ENCODE results near the gene KLHL13. TPM values are rescaled to one million over a fixed set of nuclear protein-coding genes. Genes with fewer than 3 reads are reported as not detected.
A peak's percentile ranks its signal among the peaks of the same experiment; 100 is the strongest.

The KLHL13 gene
- polyA plus RNA-seq, 1 donor (not counting 4 experiments of a cell fraction or from before 2014, with no cell fraction given), result 4.9 TPM

GRCh38 chrX:117996408-117996807, 120.2 kb downstream of the KLHL13 start:
- Histone ChIP-seq H3K27me3 (ENCODE audit: control insufficient read depth, extremely low read depth, insufficient read depth, low read length) (no peaks in the 10 kb centered on the region), H3K4me1 (ENCODE audit: control insufficient read depth, extremely low read depth, insufficient read depth, low read length) (peaks cover 28% of the 10 kb centered on the region), H3K9me3 (ENCODE audit: control insufficient read depth, low read depth, low read length) (no peaks in the 10 kb centered on the region), H3K4me3 (ENCODE audit: control insufficient read depth in 2 of 3, extremely low read depth in 1 of 3, insufficient read depth in 2 of 3, low read depth in 1 of 3, low read length in 3 of 3) (peak overlapping the region in 2 of 3 experiments; percentile 27 to 48), H3K27ac (ENCODE audit: control insufficient read depth, insufficient read depth, low read length) (peak overlapping the region; percentile 43), H3K9ac (ENCODE audit: control insufficient read depth, extremely low read depth, insufficient read depth, low read length) (no peak overlapping the region), H4K20me1 (ENCODE audit: control insufficient read depth, extremely low read depth, insufficient read depth, low read length) (no peaks in the 10 kb centered on the region), H2AFZ (ENCODE audit: control insufficient read depth, low read length) (no peak overlapping the region), H3K4me2 (ENCODE audit: control insufficient read depth, extremely low read depth, insufficient read depth, low read depth, low read length) (peak overlapping the region; percentile 60), H3K79me2 (ENCODE audit: control insufficient read depth, insufficient read depth, low read length) (no peaks in the 10 kb centered on the region), H3K9me1 (ENCODE audit: control insufficient read depth, extremely low read depth, insufficient read depth, low read length) (no peaks in the 10 kb centered on the region), H3K36me3 (ENCODE audit: control insufficient read depth in 2 of 2, extremely low read depth in 1 of 2, insufficient read depth in 2 of 2, low read length in 2 of 2) (no peaks in the 10 kb centered on the region)
- dilution Hi-C loops (cut with MboI; ENCODE audit: extremely low pct_ligation_motif_present, low sequenced_read_pairs), result no loop called here
- TF ChIP-seq EZH2 (IDR thresholded peaks at IDR 0.05; ENCODE audit: low read length), result no peak
- TF ChIP-seq CTCF (optimal IDR thresholded peaks at IDR 0.05 in 1 of 3, IDR thresholded peaks at IDR 0.05 in 1 of 3, conservative IDR thresholded peaks at IDR 0.05 in 1 of 3; ENCODE audit: extremely low read depth in 1 of 3, insufficient read depth in 2 of 3, low read length in 3 of 3), result no peak
- peak; percentile 21 for DNase-seq (ENCODE audit: low read depth, low spot score)
- peak; percentile 52 for FAIRE-seq

GRCh38 chrX:117995378-117995777, 121.2 kb downstream of the KLHL13 start:
- no peak overlapping the region for H2AFZ ChIP-seq (ENCODE audit: control insufficient read depth, low read length)
- no peak overlapping the region for H3K4me2 ChIP-seq (ENCODE audit: control insufficient read depth, extremely low read depth, insufficient read depth, low read depth, low read length)
- no peak overlapping the region for H3K4me3 ChIP-seq (ENCODE audit: control insufficient read depth in 2 of 3, extremely low read depth in 1 of 3, insufficient read depth in 2 of 3, low read depth in 1 of 3, low read length in 3 of 3)
- dilution Hi-C loops (cut with MboI; ENCODE audit: extremely low pct_ligation_motif_present, low sequenced_read_pairs), result no loop called here
- no peaks in the 10 kb centered on the region for H3K79me2 ChIP-seq (ENCODE audit: control insufficient read depth, insufficient read depth, low read length)
- H4K20me1 ChIP-seq (ENCODE audit: control insufficient read depth, extremely low read depth, insufficient read depth, low read length), result no peaks in the 10 kb centered on the region
- H3K9ac ChIP-seq (ENCODE audit: control insufficient read depth, extremely low read depth, insufficient read depth, low read length), result no peak overlapping the region
- FAIRE-seq (no peak), DNase-seq (ENCODE audit: low read depth, low spot score) (no peak)
- TF ChIP-seq CTCF (optimal IDR thresholded peaks at IDR 0.05 in 1 of 3, IDR thresholded peaks at IDR 0.05 in 1 of 3, conservative IDR thresholded peaks at IDR 0.05 in 1 of 3; ENCODE audit: extremely low read depth in 1 of 3, insufficient read depth in 2 of 3, low read length in 3 of 3) (no peak), EZH2 (IDR thresholded peaks at IDR 0.05; ENCODE audit: low read length) (no peak)
- no peaks in the 10 kb centered on the region for H3K9me3 ChIP-seq (ENCODE audit: control insufficient read depth, low read depth, low read length)
- H3K4me1 ChIP-seq (ENCODE audit: control insufficient read depth, extremely low read depth, insufficient read depth, low read length), result peaks cover 37% of the 10 kb centered on the region
- H3K9me1 ChIP-seq (ENCODE audit: control insufficient read depth, extremely low read depth, insufficient read depth, low read length), result no peaks in the 10 kb centered on the region
- no peaks in the 10 kb centered on the region for H3K27me3 ChIP-seq (ENCODE audit: control insufficient read depth, extremely low read depth, insufficient read depth, low read length)
- no peak overlapping the region for H3K27ac ChIP-seq (ENCODE audit: control insufficient read depth, insufficient read depth, low read length)
- H3K36me3 ChIP-seq (ENCODE audit: control insufficient read depth in 2 of 2, extremely low read depth in 1 of 2, insufficient read depth in 2 of 2, low read length in 2 of 2), result no peaks in the 10 kb centered on the region
